Activated CD4-positive, alpha-beta T cell treated with anti-CD3 and anti-CD28 coated beads for 4 hours (primary cell): ENCODE results near the gene SLC6A12.

Source experiments
- DNase-seq, 2 donors: peaks; one replicate each; pipeline ENCODE4 v3.0.0-alpha.2; 2020

SLC6A12 gene

GRCh38 chr12:157644-158043, 56.3 kb downstream of the SLC6A12 start:
- DNase-seq, result no peak

DNA sequence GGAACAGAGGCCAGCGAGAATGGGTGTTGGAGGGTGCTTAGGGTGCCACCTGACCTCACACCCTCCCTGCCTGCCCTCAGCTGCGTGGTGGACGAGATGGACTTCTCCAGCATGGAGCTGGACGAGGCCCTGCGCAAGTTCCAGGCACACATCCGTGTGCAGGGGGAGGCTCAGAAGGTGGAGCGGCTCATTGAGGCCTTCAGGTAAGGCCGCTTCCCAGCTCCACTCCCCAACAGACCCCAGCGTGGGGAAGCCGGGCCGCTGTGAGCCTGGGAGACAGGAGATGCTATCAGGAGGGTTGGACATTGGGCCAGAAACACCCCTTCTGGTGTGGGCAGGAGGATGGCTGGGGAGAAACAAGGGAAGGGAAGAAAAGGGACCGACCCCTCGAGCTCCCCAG, 57.0 kb downstream of the SLC6A12 start:
- DNase-seq, result no peak

DNA sequence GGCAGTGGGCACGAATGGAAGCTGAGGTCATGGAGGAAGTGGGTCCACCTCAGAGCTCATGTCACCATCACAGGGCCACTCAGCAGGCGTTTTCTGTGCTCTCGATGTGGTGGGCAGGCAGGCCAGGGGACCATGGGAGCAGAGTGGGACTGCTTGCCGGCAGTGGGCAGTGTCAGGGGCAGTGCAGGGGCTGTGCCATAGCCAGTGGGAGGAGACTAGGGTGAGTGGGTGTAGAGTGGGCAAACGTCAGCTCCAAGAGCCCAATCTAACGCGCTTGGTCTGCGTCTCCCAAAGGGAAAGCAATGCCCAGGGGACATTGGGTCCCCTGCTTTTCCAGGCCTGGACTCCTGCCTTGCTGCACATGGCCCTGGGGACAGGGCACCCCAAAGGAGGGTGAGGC, 58.3 kb downstream of the SLC6A12 start:
- no peak for DNase-seq

DNA sequence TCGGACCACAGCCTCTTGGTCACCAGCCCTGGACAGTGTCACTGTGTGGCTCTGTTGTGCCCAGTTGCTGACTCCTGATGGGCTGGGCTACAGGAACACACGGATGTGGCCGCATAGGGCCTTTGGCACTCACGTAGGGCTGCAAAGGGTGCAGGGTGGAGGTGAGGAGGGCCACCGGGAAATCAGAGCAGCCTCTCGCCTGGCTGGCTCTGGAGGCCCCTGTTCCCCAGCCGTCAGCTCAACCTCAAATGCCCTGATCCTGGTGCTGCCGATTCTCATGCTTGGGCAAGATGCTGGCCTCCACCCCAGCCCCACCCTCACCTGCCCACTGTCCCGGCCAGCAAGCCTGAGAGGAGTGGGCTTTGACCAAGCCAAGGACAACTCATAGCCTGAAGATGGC, 59.0 kb downstream of the SLC6A12 start:
- DNase-seq, result no peak

GRCh38 chr12:154058-154457, 59.9 kb downstream of the SLC6A12 start:
- no peak for DNase-seq

GRCh38 chr12:153080-153746, 60.7 kb downstream of the SLC6A12 start:
- peak; percentile 24 to 34 for DNase-seq

- DNase-seq, result no peak
These were observed 61.5 kb downstream of the SLC6A12 start for GRCh38 chr12:152440-152839.

DNA sequence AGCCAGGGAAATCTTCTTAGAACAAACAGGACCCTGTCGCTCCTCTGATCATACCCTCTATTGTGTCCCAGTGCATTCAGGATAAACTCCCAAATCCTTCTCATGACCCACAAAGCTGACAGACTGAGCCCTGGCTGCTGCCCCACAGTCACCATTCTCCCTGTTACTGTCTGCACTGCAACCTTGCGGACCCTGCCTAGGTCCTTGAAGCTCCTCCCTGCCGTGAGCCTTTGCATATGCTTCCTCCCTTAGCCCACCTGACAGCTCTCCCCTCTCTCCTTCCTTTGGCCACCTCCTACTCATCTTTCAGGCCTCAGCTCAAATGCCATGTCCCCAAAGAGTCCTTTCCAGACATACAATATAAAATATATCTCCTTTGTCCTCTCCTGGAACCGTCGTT, 62.4 kb downstream of the SLC6A12 start:
- DNase-seq, result no peak

- DNase-seq, result no peak
These were observed 65.1 kb downstream of the SLC6A12 start for GRCh38 chr12:148676-149416.

GRCh38 chr12:147242-147641, 66.7 kb downstream of the SLC6A12 start:
- no peak for DNase-seq

GRCh38 chr12:145369-145960, 68.5 kb downstream of the SLC6A12 start:
- no peak for DNase-seq

GRCh38 chr12:144650-145284, 69.2 kb downstream of the SLC6A12 start:
- DNase-seq, result no peak

DNA sequence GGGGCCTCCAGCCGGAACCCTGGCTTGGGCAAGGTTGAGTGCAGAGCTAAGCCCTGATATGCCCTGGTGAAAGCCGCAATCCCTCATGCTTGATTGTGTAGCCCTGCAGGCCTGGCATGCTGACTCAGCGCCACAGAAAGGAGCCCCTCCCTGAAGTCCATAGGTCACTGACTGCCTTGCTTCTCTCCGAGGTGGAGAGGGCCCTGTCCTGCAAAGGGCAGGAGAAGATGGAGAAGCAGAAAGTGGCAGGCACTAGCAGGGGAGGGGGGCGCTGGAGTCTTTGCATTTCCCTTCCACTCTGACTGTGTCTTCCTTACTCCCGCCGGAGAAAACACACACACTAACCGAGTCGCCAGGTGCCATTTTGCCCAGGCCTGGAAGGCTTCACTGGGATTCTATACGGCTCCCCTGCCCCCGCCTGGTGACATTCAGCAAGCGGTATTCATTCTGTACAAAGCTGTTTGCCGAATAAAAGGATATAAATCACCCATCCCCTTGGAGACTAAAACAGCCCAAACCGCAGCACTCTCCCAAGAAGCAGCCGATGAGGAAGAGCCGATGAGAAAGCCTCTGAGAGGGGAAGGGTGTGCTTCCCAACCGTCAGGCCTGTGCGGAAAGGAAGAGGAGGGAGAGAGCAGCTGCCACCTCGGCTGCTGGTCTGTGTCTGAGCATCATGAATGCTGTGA, 69.8 kb downstream of the SLC6A12 start:
- DNase-seq, result no peak

GRCh38 chr12:140162-140561, 73.8 kb downstream of the SLC6A12 start:
- no peak for DNase-seq
